Epithelial cell of prostate (primary cell): ENCODE results near the gene SCN5A.

Source experiments
- DNase-seq: peaks from one replicate; pipeline ENCODE4 v3.0.0-alpha.2; 2011; ENCODE audit warnings: low read depth, low spot score
- H3K27ac ChIP-seq: fragments of 450-650 bp; 2 replicates; pipeline ENCODE4 v1.5.1; 2017; ENCODE audit warnings: mild to moderate bottlenecking

Gene SCN5A

DNA sequence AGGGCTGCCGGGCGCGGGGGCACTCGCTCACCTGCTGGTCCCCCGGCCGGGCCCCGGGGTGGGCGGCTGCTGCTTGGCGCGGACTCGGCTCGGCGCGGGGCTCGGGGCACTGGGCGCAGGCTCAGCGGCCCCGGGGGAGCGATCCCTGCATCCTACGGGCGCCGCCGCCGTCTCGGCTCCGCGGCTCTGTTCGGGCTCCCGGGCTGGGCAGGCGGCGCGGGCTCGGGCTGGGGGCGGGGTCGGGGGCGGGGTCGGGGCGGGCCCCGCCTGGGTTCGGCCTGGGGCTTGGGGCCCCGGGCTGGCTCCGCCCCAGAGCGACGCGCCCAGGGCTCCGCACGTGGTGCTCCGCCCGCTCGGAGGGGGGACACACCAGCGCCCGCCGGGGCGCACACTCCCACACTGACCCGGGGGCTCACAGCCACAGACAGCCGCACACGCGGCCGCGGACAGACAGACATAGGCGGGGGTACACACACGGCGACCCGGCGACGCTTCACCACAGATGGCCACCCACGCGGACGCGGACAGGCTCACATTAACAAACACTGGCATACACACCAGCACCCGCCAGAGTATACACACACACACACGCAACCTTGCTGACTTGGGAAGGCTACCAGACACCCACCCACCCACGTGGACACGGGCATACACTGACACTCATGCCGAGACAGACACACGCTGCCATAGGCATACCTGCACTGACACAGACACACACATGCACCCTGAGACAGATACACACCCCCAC, at the start of gene SCN5A:
SCN5A (minus strand) TSS at position 188 of the 748 bp plus-strand sequence. CDS start 16,380 bp downstream, outside the sequence.
- no peak within 1 kb of the TSS for H3K27ac ChIP-seq

DNA sequence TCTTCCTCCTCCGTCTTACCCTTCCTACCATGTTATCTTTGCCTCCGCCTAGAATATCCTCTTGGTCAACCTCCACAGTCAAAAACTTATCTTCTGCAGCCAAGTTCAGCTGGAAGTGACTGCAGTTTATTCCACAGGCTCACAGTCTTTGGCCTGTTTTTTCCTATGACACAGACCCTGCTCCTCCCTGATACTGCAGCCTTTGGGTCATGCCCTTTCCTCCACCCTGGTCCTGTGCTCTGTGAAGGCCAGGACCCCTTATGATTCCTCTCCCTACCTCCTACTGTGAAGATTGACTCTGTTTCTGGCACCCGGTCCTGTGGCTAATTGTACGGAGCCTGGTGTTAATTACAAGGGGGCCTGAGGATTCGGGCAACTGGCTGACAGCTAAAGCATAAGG, 49.3 kb upstream of the SCN5A start:
- H3K27ac ChIP-seq = no peak overlapping the region
- DNase-seq = no peak

More for the DNA sequence above, at the start of gene SCN5A:
- DNase-seq = no peak

DNA sequence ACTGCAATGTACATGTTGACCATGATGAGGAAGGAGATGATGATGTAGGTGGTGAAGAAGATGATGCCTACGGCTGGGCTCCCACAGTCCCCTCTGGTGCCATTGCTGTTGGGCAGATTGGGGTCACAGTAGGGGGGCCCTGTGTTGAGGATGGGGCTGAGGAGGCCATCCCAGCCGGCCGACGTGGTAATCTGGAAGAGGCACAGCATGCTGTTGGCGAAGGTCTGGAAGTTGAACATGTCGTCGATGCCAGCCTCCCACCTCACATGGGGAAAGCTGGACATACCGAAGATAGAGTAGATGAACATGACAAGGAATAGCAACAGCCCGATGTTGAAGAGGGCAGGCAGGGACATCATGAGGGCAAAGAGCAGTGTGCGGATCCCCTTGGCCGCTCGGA, 48.6 kb upstream of the SCN5A start:
- no peak overlapping the region for H3K27ac ChIP-seq
- no peak for DNase-seq

DNA sequence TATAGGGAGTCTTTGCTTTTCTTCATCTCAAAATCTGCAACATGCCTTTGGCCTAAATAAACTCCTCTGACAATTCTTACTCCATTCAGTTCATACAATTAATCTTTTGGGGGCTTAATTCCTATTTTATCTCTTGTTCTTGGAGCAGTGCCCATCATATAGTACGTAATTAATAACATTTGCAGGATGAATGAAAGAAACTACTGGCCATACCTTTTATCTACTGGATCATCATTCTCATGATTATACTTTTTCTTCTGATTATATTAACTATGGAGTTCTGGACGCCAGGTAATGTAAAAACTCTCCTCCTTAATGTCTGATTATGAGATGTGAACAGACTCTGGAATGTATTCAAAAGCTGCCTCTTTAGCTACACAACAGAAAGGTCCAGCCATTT, 46.5 kb upstream of the SCN5A start:
- no peak overlapping the region for H3K27ac ChIP-seq
- no peak for DNase-seq

DNA sequence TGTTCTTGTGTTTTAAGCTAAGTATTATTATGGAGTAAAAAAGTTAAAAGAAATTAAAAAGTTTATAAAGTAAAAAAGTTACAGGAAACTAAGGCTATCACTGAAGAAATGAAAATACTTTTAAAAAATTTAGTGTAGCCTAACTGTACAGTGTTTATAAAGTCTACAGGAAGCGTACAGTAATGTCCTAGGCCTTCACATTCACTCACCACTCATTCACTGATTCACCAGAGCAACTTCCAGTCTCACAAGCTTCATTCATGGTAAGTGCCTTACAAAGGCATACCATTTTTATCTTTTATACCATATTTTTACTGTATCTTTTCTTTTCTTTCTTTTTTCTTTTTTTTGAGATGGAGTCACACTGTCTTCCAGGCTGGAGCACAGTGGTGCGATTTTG, 40.7 kb upstream of the SCN5A start:
- DNase-seq = no peak
- no peak overlapping the region for H3K27ac ChIP-seq

DNA sequence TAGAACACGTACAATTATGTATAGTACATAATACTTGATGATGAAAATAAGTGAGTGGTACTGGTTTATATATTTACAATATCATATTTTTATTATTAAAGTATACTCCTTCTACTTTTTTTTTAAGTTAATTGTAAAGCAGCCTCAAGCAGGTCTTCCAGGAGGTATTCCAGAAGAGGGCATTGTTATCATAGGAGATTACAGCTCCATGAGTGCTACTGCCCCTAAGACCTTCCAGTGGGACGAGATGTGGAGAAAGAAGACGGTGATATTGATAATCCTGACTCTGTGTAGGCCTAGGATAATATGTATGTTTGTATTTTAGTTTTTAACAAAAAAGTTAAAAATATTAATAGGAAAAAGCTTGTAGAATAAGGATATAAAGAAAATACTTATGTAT, 40.3 kb upstream of the SCN5A start:
- no peak overlapping the region for H3K27ac ChIP-seq
- no peak for DNase-seq

DNA sequence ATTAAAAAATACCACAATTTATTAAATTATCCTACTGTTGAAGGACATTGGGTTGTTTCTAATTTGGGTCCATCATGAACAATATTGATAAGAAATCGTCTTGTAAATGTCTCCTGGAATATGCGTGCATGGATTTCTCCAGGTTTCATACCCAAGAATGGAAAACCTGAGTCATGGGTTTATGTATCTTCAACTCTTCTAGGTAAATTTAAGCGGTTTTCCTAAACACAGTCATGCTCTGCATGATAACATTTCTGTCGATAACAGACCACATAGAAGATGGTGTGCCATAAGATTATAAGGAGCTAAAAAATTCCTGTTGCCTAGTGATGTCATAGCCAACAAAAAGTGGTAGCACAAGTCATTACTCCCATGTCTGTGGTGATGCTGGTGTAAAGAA, 39.9 kb upstream of the SCN5A start:
- no peak for DNase-seq
- no peak overlapping the region for H3K27ac ChIP-seq

DNA sequence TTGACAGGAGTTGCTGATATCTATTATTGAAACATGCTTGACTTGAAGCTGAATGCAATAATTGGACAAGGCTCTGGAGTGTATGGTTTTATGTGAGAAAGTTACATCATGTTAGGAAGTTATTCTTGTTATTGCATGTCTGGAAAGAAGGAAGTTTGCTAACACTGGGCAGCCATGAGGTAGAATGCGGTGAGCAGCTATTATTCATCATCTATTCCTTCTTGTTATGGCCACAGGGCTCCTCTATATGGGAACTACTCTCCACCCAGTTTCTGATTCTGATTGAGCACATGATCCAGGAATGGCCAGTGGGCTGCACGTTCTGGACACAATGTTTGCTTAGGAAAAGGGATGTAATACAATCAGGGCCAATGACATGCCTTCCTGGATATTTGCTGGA, 37.8 kb upstream of the SCN5A start:
- peak; percentile 55 for DNase-seq
- peak overlapping the region; percentile 72 for H3K27ac ChIP-seq

DNA sequence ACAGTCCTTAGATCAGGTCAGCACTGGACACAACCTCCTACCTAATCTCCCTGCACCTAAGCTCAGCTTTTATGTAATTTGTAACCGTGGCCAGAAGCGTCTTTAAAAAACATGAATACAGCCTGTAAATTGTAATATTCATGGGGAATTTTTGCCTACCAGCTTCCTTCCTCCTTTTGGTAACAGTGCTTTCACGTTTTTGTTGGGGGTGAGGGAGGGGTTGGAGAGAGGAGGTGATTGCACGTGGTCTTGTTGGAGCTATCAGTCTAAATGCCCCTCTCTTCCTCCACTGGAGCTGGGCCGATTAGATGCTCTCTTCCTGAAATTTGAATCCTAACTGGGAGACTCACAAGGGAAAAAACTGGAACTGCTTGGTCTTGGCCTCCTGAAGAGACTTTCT, 35.1 kb upstream of the SCN5A start:
- no peak overlapping the region for H3K27ac ChIP-seq
- DNase-seq = no peak

DNA sequence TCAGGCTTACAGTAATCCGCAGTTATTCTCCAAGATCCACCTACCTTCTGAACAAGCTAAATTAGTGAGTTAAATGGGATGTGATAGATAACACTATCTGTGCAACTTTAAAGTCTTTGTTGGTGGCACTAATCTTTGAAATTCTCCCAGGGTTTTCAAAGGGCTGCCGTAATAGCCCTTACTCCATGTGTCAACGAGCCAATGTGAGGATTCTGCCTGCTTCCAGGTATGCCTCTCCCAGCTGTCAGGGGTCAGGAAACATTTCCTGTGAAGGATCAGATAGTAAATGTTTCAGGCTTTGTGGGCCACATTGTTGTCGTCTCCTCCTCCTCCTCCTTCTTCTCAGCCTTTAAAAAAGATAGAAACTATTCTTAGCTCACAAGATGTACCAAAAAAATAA, 20.2 kb upstream of the SCN5A start:
- no peak overlapping the region for H3K27ac ChIP-seq
- no peak for DNase-seq

DNA sequence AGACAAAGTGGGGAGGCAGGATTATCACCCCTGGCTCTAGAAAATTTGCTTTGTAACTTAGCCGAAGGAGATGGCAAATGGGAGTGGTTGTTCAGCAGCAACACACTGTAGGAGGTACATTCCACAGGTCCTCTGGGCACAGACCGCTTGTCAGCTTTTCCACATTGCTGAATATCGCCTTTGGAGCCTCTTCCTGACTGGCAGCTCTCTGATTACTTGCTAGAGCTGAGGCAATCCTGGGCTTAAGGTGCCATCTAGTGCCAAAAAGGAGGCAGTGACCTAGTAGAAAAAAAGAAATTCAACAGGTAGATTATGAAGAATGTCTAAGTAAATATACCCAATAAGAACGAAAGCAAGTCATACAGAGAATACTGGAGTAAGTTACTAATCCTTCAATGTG, 13.1 kb upstream of the SCN5A start:
- DNase-seq = no peak
- H3K27ac ChIP-seq = no peak overlapping the region

DNA sequence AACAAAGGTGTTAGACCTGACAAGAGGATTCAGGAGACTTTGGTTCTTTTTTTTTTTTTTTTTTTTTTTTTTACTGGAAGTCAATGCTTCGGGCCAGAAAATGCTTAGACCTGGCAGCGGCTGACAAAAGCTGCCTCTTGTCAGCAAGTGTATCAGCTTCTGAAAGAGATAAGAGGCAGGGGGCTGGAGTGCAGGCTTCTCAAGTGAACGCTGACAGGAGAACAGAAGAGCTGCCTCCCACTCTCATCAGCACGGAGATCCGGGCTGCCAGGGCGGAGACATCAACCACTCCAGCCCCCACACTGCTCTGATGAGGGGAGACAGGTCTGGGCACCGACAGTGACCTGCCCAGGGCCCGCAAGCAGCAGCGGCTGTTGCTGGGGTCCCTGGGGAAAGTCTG, 9.4 kb upstream of the SCN5A start:
- no peak for DNase-seq
- no peak overlapping the region for H3K27ac ChIP-seq

DNA sequence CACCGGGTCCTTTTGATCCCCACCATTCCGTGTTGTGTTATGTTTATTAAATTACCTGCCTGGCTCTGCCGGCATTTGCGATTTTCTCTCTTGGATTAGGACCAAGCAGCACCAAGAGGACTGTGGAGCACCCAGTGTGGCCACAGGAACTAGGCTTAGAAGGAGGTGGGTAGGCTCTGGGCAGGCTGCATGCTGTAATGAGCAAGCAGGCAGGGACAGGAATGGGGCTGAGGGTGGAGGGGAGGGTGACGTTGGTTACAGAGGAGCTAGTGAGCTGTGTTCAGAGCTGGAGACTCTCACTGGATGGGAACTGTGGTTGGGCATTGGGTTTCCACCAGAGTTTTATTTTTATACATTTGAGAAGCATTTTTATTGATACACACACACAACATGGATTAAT, 7.9 kb upstream of the SCN5A start:
- no peak for DNase-seq
- H3K27ac ChIP-seq = no peak overlapping the region

DNA sequence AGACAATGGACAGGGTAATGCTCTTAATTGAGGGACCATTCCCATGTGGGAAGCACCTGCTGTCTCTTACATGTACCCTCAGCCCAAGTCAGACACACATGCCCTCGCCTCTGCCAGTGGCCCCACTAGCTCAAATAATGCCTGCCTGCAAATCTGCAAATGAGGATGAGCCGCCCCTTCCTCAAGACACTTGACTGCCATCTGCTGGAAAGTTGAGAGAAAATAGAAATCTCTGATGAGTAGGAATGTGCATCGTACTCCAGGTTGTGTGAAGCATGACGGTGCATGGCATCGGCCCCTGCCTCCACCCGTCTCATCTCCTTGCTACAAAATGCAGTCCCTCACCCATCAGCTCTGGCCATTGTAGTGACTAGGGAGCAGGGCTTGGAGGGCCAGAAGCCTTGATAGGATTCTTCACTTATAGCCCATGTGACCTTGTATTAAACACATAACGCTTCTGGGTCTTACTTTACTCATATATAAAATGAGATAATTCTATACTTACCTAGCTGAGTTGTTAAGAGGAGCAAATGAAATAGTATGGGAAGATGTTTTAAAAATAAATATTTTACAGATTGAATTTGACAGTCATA, 6.3 kb upstream of the SCN5A start:
- DNase-seq = no peak
- no peak overlapping the region for H3K27ac ChIP-seq

DNA sequence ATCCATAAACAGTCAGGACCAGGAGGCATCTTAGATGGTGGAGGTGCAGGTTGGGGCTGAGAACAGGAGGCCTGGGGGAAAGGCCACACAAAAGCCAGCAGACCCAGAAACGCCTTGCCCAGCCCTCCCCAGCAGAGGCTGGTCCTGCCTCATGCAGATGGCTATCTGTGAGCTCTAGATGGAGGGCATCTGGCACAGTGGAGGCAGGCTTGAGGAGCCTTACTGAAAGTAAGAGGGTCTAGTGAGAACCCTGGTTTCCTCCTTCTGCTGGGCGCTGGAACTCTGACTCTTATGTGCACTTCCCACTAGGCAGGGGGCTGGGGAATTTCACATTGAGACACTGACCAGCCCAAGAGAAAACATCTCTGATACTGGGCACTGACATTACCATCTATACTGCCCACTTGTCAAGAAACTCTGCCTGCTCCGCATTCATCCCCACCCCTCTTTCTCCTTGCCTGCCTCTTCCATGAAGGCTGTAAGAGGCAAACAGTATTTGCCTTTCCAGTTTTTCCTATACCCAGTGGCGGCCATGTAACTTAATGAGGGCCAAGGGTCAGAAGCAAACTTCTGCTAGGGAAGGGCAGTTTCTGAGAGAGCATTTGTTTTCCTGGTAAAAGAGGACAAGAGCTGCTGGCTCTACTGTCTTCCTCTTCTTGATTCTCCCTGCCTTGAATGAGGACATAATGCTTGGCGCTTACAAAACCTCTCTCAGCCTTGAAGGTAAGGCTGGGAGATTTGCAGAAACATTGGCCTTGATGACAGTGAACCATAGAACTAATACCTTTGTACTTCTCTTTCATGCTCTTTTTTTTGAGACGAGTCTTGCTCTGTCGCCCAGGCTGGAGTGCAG, 4.4 kb upstream of the SCN5A start:
- DNase-seq = no peak
- H3K27ac ChIP-seq = no peak overlapping the region

DNA sequence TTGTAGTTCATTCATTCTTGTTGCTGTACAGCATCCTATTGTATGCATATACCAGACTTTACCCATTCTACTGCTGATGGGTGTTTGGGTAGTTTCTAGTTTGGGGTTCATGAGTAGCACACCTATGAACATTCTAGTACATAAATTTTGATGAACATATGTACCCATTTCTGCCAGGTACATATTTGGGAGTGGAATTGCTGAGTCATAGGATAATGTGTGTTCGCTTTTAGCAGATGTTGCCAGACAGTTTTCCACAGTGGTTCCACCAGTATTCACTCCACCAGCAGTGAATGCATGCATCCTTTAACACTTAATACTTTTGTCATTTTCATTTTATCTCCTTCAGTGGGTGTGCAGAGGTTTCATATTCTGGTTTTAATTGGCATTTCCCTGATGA, 3.4 kb upstream of the SCN5A start:
- no peak overlapping the region for H3K27ac ChIP-seq
- DNase-seq = no peak

DNA sequence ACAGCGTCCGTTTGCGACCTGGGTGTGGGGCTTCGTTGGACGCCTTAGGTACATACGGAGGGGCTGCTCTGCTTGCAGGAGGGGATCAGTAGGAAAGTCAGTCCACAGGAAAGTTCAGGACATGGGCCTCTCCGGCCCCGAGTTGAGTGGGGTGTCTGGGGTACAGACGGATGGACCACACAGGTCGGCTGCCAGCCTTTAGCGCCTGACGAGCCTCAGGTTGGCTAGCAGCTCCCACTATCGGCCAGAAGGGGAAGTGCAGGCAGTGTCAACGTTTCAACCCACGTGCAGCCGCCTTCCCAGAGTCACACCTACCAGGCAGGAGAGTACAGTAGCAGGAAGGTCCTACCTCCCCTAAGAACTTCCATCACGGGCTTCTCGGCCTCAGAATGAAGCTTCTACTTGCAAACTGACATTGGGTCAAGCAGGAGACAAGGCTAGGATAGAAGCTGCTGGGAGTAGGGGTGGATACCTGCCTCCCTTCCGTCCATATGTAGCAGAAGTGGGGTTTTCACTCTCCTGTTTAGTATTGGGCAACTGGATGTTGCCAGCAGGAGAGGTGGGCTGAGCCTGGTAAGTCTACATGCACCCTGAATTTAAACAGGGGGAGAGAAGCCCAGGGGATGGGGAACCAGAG, 1.8 kb upstream of the SCN5A start:
- DNase-seq = no peak
- H3K27ac ChIP-seq = no peak overlapping the region

DNA sequence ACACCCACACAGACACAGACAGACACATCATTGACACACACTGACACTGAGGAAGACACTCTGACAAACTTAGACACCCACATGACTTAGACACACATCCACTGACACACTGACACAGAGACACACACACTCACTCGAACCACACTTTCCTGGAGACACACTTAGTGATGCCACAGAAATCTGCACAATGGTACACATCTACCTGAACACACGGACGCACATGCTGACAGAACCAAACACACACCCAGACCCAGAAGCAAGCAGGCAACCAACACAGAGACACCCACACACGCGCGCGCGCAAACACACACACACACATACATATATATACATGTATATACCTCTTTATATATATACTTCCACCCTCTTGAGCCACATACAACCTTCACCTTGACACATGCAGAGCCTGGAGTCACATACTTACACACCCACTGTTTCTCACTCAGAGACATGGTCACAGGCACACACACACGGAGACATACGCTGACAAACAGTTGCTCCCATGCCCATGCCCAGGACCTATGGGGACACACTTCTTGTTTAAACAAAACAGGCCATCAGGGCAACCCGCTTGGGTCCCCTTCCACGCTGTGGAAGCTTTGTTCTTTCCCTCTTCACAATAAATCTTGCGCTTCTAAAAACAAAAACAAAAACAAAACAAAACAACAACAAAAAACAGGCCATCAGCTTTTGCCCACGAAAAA, 913 bp upstream of the SCN5A start:
- no peak for DNase-seq
- H3K27ac ChIP-seq = no peak overlapping the region

DNA sequence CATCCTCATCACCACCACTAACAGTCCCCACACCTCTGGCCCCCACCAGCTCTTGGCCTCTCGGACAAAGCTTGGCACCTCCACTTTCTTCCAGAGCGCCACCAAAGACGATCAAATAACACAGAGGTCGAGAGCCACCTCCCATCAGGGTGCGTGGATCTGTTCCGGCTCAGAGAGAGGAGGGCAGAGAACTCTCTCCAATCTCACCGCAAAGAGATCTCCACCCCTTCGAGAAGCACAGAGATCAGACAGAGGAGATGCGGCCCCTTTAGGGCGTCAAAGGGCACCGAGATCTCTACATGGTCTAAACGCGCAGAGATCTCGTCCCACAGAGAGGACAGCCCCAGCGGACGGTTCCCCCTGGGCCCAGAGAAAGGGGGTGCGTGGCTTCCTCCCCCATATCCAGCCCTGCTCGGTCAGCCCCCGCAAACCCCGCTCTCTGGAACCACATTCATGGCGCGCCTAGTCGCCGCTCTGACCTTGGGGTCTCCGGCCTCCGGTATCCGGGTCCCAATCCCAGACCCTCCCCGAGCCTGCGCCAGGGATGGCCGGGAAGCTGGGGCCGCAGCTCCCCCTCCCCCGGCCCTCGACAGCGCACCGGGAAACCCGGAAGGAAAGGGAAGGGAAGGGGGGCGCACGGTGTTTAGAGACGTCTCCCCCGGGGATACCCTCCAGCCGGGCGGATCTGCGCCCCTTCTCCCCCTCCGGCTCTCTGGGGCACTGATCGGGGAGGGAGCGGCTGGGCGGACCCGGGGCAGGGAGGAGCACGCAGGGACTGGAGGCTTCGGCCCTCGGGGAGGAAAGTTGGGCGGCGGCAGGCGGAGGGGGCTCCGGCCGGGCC, 608 bp downstream of the SCN5A start:
- H3K27ac ChIP-seq = no peak overlapping the region
- no peak for DNase-seq
